GDM1 (cell line): Measurements from ENCODE around the gene SUGP2.

ENCODE experiments used
- DNase-seq: peaks from one replicate; lab custom pipeline; 2025; lab: John Stamatoyannopoulos, UW

Gene SUGP2

GRCh38 chr19:18951721-18952281 lies 81.5 kb downstream of the SUGP2 start:
- no peak for DNase-seq

GRCh38 chr19:18949858-18950257 lies 83.5 kb downstream of the SUGP2 start:
- no peak for DNase-seq

DNA sequence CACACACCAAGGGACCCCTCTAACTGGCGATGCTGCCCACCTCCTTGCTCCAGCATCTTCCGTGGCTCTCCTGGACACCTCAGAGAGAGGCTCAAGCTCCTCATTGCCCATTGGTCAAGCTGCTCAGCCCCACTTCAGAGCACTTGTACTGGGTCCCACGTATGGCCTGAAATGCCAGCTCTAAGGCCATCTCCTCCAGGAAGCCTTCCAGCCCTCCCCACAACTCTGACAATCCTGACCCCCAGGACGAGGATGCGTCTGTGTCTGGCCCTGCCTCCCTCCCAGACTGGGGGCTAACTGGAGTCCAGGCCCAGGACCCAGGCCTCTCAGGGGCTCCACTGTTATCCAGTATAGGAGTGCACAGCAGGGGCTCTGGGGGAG lies 84.4 kb downstream of the SUGP2 start:
- no peak for DNase-seq

DNA sequence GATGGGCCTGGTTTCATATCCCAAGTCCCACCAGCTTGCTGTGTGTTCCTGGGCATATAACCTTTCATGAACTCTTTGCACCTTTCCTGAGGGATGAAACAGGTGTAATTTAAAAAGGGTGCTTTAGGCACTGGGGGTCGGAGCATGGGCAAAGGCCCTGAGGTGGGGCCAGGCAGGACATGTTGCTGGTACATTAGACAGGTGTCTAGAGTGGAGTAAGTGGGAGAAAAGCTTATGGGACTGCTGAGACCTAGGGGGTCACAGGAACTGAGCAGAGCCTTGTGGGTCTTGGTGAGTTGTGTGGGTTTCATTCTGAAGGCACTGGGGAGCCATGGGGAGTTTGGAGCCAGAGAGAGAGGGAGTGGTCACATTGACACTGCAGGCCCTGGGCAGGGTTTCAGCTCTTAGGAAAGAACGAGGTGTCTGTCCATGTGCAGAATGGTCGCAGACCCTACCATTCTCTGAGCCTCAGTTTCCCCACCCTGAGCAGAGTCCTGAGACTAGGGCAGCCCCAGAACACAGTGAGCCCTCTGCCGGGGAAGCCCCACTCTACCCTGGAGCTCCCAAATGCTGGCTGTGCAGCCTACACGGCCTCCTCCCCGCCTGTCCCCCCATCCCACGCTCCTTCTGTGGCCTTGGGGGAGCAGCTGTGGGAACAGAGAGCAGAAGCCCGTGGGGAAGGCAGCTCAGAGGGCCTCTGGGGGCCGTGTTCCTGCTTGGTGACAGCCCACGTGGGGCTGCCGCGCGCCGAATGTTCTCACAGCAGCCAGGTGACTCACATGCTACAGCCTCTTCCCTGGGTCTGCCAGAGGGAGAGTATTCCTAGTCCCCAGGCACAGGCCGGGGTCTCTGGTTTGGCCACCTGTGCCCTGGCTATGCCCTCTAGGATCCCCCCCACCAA lies 85.0 kb downstream of the SUGP2 start:
- no peak for DNase-seq

DNA sequence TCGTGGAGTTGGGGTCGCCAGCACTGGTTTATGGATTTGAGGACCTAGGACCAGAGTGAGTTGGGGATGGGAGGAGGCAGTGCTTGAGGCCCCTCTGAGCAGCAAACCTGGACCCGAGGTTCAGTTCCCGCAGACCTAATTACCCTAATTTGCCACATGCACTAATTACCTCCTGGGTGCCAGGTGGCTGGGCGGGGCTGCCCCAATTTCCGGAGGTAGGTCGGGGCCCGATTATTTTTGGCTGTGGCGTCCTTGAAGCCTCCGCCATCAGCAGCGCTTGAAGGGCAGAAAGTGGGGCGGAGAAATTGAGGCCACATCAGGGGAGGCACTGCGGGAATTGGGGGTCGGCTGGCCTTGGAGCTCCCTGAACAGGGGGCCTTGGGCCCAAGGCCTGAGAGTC lies 86.4 kb downstream of the SUGP2 start:
- DNase-seq, result no peak

GRCh38 chr19:18946335-18946734 lies 87.0 kb downstream of the SUGP2 start:
- no peak for DNase-seq

DNA sequence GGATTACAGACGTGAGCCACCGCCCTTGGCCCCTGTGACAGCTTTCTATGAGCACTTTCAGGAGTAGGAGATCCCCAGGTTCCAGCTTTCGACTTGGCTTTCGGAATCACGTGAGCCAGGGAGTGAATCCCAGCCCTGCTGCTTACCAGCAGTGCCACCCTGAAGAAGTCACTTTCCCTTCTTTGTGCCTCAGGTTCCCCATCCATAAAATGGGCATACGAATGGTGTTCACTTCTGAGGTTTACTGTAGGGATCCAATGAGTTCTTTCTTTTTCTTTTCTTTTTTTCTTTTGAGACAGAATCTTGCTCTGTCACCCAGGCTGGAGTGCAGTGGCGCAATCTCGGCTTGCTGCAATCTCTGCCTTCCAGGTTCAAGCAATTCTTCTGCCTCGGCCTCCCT lies 88.0 kb downstream of the SUGP2 start:
- DNase-seq, result no peak

DNA sequence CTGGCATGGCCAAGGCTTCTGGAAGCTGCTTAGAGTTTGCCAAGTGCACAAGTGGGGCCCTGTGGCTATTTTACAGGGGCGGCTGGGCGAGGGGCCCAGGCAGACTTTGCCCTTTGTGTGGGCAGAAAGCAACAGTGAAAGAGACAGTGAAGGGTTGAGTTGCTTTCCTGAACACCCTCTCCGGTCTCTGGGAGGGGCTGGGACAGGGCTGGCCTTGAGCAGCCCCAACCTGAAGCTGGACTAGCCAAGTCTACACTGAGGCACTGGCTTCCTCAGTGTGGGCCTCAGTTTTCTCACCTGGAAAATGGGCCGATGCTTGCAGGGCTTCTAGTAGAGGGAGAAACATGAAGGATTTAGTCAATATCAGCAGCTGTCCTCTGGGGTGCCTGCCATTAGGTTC lies 89.9 kb downstream of the SUGP2 start:
- no peak for DNase-seq

DNA sequence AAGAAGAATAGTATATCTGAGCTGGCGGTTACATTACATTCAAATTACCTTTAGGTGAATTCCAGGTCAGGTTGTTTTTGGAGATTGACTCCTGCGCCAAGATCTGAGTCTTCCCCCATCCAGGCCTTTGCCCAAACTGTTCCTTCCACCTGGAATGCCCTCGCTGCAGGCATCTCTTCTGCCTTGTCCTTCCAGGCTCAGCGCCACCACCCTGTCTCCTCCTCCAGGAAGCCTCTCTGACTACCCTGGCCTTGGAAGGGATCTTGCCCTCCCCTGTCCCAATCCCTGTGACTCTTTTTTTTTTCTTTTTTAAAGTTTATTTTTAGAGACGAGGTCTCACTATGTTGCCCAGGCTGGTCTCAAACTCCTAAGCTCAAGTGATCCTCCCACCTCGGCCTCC lies 90.6 kb downstream of the SUGP2 start:
- DNase-seq, result no peak

DNA sequence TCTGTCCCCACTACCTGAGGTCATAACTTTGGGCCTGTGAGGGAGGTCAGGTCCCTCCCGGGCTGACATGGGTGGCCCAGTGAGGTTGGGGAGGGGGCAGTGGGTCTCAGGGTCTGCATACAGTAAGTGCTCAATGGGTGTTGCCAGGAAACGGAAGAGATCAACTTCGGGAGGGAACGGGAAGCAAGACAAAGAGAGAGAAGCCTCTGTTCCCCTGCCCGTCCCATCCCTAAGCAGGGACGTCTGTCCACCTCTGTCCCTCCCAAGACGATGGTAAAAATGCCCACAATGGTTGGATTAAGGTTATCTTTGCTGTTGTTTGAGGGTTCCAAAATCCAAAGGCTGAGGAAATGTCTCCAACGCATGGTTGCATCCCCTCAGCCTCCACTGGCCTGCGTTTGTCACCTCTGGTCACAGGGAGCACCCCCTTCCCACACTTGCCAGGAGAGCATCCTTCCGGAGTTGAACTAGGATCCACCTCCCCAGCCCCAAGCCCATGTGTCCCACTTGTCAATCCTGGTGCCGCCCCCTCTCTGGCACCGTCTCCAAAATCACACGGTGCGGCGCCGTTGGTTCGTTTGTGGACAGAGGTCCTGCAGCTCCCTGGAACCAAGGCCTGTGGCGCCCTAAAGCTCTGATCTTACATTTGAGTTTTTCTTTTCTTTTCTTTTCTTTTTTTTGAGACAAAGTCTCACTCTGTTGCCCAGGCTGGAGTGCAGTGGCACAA lies 91.5 kb downstream of the SUGP2 start:
- no peak for DNase-seq
